Measurements from ENCODE around the gene RAD9A.
"Not testable (repeated sequence)": the region's sequence is repeated elsewhere in the genome, so short reads cannot be mapped to it uniquely, and the experiment has no call there.

RAD9A gene

DNA sequence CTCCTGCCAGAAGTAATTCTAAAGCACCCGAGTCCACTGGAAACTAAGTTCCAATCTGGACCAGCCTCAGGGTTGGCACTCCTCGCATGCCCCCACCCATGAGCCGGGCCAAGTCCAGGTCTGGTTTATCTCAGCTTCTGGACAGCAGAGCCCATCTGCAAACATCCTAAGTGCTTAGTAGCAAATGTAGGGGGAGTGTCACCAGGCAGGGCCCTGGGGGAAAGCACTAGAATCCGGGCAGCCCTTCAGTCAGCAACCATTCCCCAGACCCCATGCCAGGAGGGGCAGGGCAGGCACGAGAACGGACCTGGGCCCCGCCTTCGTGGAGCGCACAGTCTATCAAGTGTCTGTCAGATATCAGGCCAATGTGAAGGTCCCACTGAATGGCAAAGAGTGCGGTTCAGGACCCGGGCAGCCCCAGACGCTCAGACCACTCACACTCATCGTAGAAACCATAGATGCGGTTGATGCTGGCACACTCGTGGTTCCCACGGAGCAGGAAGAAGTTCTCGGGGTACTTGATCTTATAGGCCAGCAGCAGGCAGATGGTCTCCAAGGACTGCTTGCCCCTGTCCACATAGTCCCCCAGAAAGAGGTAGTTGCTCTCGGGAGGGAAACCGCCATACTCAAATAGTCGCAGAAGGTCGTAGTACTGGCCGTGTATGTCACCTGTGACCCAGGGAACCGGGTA, 8.6 kb downstream of the RAD9A start:
- peak overlapping the region; percentile 94 for H3K4me3 ChIP-seq (ENCODE audit: low read length)
- peaks cover 36% of the 10 kb centered on the region for H3K36me3 ChIP-seq (ENCODE audit: insufficient read depth, low read length)
- no peaks in the 10 kb centered on the region for H3K27me3 ChIP-seq (ENCODE audit: insufficient read depth, low read length)
- peaks cover 17% of the 10 kb centered on the region for H3K4me1 ChIP-seq (ENCODE audit: insufficient read depth, low read length)
- H3K9me3 ChIP-seq (ENCODE audit: low read length), result no peaks in the 10 kb centered on the region
- no peak overlapping the region for H2AFZ ChIP-seq (ENCODE audit: low read depth, low read length)

DNA sequence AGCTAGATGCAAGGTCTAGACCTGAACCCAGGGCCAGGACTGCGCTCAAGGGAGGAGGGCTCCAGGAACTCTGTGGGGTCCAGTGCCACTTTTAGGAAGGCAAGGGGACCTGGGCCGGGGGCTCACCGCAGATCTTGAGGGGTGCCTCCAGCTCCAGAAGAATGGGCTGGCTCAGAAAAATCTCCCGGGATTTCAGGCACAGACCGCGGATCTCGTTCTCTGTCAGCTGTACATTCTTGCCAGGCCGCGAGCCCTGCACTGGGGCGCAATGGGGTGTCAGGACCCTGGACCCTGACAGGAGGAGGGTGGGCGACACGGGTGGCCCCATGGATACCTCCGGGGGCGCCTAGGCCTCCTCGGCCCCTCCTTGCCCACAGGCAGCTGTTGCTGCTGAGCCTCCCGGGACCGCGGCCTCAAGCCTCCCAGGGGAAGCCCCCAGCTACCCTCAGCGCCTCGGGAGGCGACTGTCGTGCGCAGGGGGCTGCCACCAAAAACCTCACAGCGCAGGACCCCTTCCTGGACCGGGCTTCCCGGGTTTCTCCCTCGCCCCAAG, 9.2 kb downstream of the RAD9A start:
- H3K36me3 ChIP-seq (ENCODE audit: insufficient read depth, low read length), result peaks cover 33% of the 10 kb centered on the region
- H3K27me3 ChIP-seq (ENCODE audit: insufficient read depth, low read length), result no peaks in the 10 kb centered on the region
- H2AFZ ChIP-seq (ENCODE audit: low read depth, low read length), result peak overlapping the region; percentile 88
- peak overlapping the region; percentile 94 for H3K4me3 ChIP-seq (ENCODE audit: low read length)
- peaks cover 17% of the 10 kb centered on the region for H3K4me1 ChIP-seq (ENCODE audit: insufficient read depth, low read length)
- no peaks in the 10 kb centered on the region for H3K9me3 ChIP-seq (ENCODE audit: low read length)

GRCh38 chr11:67401495-67402191, 9.9 kb downstream of the RAD9A start, which contains the start of gene PPP1CA:
Gene PPP1CA (minus strand): TSS chr11:67401858. CDS start chr11:67401782, 76 bp downstream.
- peaks cover 17% of the 10 kb centered on the region for H3K4me1 ChIP-seq (ENCODE audit: insufficient read depth, low read length)
- H2AFZ ChIP-seq (ENCODE audit: low read depth, low read length), result peak within 1 kb of the TSS; percentile 88
- no peaks in the 10 kb centered on the region for H3K27me3 ChIP-seq (ENCODE audit: insufficient read depth, low read length)
- peaks cover 29% of the 10 kb centered on the region for H3K36me3 ChIP-seq (ENCODE audit: insufficient read depth, low read length)
- no peaks in the 10 kb centered on the region for H3K9me3 ChIP-seq (ENCODE audit: low read length)
- peak within 1 kb of the TSS; percentile 94 for H3K4me3 ChIP-seq (ENCODE audit: low read length)

- Histone ChIP-seq H3K4me3 (ENCODE audit: low read length) (peak overlapping the region; percentile 28), H3K36me3 (ENCODE audit: insufficient read depth, low read length) (peaks cover 26% of the 10 kb centered on the region), H3K4me1 (ENCODE audit: insufficient read depth, low read length) (peaks cover 17% of the 10 kb centered on the region)
- not testable (repeated sequence) for H3K27me3 ChIP-seq (ENCODE audit: insufficient read depth, low read length); H3K9me3 ChIP-seq (ENCODE audit: low read length); H2AFZ ChIP-seq (ENCODE audit: low read depth, low read length)
Observed at GRCh38 chr11:67402192-67402839, 10.5 kb downstream of the RAD9A start.

GRCh38 chr11:67403085-67403484, 11.3 kb downstream of the RAD9A start:
- not testable (repeated sequence) for H2AFZ ChIP-seq (ENCODE audit: low read depth, low read length); H3K9me3 ChIP-seq (ENCODE audit: low read length); H3K4me3 ChIP-seq (ENCODE audit: low read length); H3K27me3 ChIP-seq (ENCODE audit: insufficient read depth, low read length)
- H3K4me1 ChIP-seq (ENCODE audit: insufficient read depth, low read length), result peaks cover 17% of the 10 kb centered on the region
- peaks cover 18% of the 10 kb centered on the region for H3K36me3 ChIP-seq (ENCODE audit: insufficient read depth, low read length)

GRCh38 chr11:67404515-67405195, 12.9 kb downstream of the RAD9A start:
- no peak overlapping the region for H3K4me3 ChIP-seq (ENCODE audit: low read length)

DNA sequence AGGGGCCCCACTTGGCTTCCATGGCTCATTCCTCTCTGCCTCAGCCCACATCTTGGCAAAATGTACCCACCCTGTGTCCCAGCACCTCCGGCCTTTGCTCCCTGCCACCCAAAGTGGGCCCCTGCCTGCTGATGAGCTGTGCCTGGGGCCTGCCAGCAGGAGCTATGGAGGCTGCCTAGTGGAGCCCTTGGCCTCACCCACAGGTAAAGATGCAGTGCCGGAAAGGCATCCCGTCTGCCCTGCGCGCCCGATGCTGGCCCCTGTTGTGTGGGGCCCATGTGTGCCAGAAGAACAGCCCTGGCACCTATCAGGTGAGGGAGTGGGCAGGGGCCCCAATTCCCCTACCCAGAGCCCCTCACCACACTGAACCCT, 13.4 kb downstream of the RAD9A start:
- H3K9me3 ChIP-seq (ENCODE audit: low read length), result no peaks in the 10 kb centered on the region
- H2AFZ ChIP-seq (ENCODE audit: low read depth, low read length), result no peak overlapping the region
- peaks cover 2% of the 10 kb centered on the region for H3K36me3 ChIP-seq (ENCODE audit: insufficient read depth, low read length)
- no peak overlapping the region for H3K4me3 ChIP-seq (ENCODE audit: low read length)
- H3K4me1 ChIP-seq (ENCODE audit: insufficient read depth, low read length), result peaks cover 19% of the 10 kb centered on the region
- no peaks in the 10 kb centered on the region for H3K27me3 ChIP-seq (ENCODE audit: insufficient read depth, low read length)

More at GRCh38 chr11:67404515-67405195, 12.9 kb downstream of the RAD9A start:
- no peak overlapping the region for H2AFZ ChIP-seq (ENCODE audit: low read depth, low read length)
- H3K27me3 ChIP-seq (ENCODE audit: insufficient read depth, low read length), result no peaks in the 10 kb centered on the region
- peaks cover 4% of the 10 kb centered on the region for H3K36me3 ChIP-seq (ENCODE audit: insufficient read depth, low read length)
- H3K4me1 ChIP-seq (ENCODE audit: insufficient read depth, low read length), result peaks cover 17% of the 10 kb centered on the region
- H3K9me3 ChIP-seq (ENCODE audit: low read length), result no peaks in the 10 kb centered on the region

- no peaks in the 10 kb centered on the region for H3K9me3 ChIP-seq (ENCODE audit: low read length)
- no peak overlapping the region for H3K4me3 ChIP-seq (ENCODE audit: low read length)
- H3K36me3 ChIP-seq (ENCODE audit: insufficient read depth, low read length), result no peaks in the 10 kb centered on the region
- H3K27me3 ChIP-seq (ENCODE audit: insufficient read depth, low read length), result no peaks in the 10 kb centered on the region
- peaks cover 14% of the 10 kb centered on the region for H3K4me1 ChIP-seq (ENCODE audit: insufficient read depth, low read length)
- H2AFZ ChIP-seq (ENCODE audit: low read depth, low read length), result no peak overlapping the region
Observed at GRCh38 chr11:67405688-67406339, 14.0 kb downstream of the RAD9A start.

GRCh38 chr11:67406420-67406968, 14.7 kb downstream of the RAD9A start:
- Histone ChIP-seq H3K9me3 (ENCODE audit: low read length) (no peaks in the 10 kb centered on the region), H3K4me3 (ENCODE audit: low read length) (no peak overlapping the region), H3K27me3 (ENCODE audit: insufficient read depth, low read length) (no peaks in the 10 kb centered on the region), H3K36me3 (ENCODE audit: insufficient read depth, low read length) (no peaks in the 10 kb centered on the region), H2AFZ (ENCODE audit: low read depth, low read length) (no peak overlapping the region), H3K4me1 (ENCODE audit: insufficient read depth, low read length) (peaks cover 11% of the 10 kb centered on the region)

DNA sequence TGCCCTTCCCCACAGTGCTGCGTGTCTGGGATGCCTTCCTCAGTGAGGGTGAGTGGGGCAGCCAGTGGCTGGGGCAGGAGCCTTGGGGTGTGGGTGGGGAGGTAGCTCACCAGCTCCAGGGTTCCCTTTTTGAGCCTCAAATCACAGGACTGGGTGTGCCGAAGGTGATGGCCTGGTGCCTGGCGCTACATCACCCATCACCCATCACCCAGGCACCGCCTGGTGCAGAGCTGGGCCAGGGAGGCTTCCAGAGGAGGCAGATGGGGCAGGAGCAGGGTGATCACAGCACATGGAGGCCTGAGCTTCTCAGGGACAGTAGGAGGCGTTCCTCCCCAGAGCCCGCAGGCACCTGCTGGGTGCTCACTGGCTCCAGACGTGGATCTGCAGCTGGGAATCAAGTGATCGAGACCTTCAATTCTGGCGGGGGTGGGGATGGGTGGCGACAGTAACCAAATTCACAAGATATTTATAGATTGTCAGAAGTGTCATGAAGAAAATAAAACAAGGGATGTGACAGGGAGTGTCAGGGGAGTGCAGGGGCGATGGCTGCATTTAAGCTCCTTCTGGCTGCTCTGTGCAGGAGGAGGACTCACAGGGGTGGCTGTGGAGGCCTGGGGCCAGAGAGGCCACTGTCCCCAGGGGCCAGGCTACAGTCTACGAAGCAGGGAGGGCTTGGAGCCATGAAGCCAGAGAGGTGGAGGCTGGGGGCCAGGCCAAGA, 15.3 kb downstream of the RAD9A start:
- Histone ChIP-seq H3K9me3 (ENCODE audit: low read length) (no peaks in the 10 kb centered on the region), H3K4me3 (ENCODE audit: low read length) (no peak overlapping the region), H3K27me3 (ENCODE audit: insufficient read depth, low read length) (no peaks in the 10 kb centered on the region), H3K36me3 (ENCODE audit: insufficient read depth, low read length) (no peaks in the 10 kb centered on the region), H3K4me1 (ENCODE audit: insufficient read depth, low read length) (peaks cover 8% of the 10 kb centered on the region), H2AFZ (ENCODE audit: low read depth, low read length) (no peak overlapping the region)

GRCh38 chr11:67407688-67408163, 15.9 kb downstream of the RAD9A start:
- no peaks in the 10 kb centered on the region for H3K27me3 ChIP-seq (ENCODE audit: insufficient read depth, low read length)
- H3K36me3 ChIP-seq (ENCODE audit: insufficient read depth, low read length), result no peaks in the 10 kb centered on the region

More at GRCh38 chr11:67407688-67408163, 15.9 kb downstream of the RAD9A start:
- Histone ChIP-seq H2AFZ (ENCODE audit: low read depth, low read length) (no peak overlapping the region), H3K4me3 (ENCODE audit: low read length) (no peak overlapping the region), H3K4me1 (ENCODE audit: insufficient read depth, low read length) (peaks cover 8% of the 10 kb centered on the region), H3K9me3 (ENCODE audit: low read length) (no peaks in the 10 kb centered on the region)

All from neuron (in vitro differentiated cells).